Upper lobe of left lung (tissue), 4 donors: ENCODE measurements around the gene ATL2.

Experiments
- CTCF ChIP-seq, 6 experiments: fragments of 450-650 bp in 4 of 6; fragments of 200-600 bp in 2 of 6; sonication (generic) in 2 of 6; IDR thresholded peaks; one replicate each; pipeline ENCODE4 v1.5.1; 2016 to 2019; ENCODE audit warnings: antibody characterized with exemption in 6 of 6
- EP300 ChIP-seq, 4 donors: sonication (generic); formaldehyde crosslinking; IDR thresholded peaks; one replicate each; pipeline ENCODE4 v1.5.1; 2017; ENCODE audit warnings: antibody characterized with exemption in 4 of 4, control low read depth in 2 of 4
- POLR2A ChIP-seq, 4 donors: fragments of 450-650 bp; IDR thresholded peaks; one replicate each; pipeline ENCODE4 v1.5.1; 2016 to 2017; ENCODE audit warnings: antibody characterized with exemption in 4 of 4, mild to moderate bottlenecking in 2 of 4
- POLR2AphosphoS5 ChIP-seq, 2 donors: sonication (generic); formaldehyde crosslinking; IDR thresholded peaks; one replicate each; pipeline ENCODE4 v1.5.1; 2017; ENCODE audit warnings: antibody characterized with exemption in 2 of 2

DNA sequence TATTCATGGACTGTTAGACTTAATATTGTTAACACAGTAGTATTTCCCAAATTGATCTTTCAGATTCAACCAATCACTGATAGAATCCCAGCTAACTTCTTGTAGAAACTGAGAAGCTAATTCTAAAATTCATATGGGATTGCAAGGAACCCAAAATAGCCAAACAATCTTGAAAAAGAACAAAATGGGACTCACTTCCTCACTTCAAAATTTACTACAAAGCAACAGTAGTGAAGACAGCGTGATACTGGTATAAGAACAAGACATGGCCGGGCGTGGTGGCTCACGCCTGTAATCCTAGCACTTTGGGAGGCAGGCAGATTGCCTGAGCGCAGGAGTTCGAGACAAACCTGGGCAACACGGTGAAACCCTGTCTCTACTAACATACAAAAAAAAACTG lies 46.3 kb downstream of the ATL2 start:
- TF ChIP-seq CTCF (IDR thresholded peaks at IDR 0.05) (no peak), EP300 (IDR thresholded peaks at IDR 0.05) (no peak), POLR2A (IDR thresholded peaks at IDR 0.05) (no peak), POLR2AphosphoS5 (IDR thresholded peaks at IDR 0.05) (no peak)
